ENCODE results near the gene MRPL54.

The MRPL54 gene

GRCh38 chr19:3785938-3786824, 23.7 kb downstream of the MRPL54 start, which contains the start of gene MATK:
TSS of gene MATK (minus strand) at chr19:3786381. CDS start at chr19:3785135, 1,246 bp downstream.
- intact Hi-C loops (cut with DNase I; ENCODE audit: low total_unique reads) = no loop called here
- Histone ChIP-seq H3K4me3 (no peak within 1 kb of the TSS), H3K27me3 (peaks cover 0 to 65% of the 10 kb centered on the region in 2 donors), H3K9me3 (peaks cover 0 to 23% (median 18%) of the 10 kb centered on the region in 3 donors), H3K4me1 (peaks cover 0 to 13% (median 0%) of the 10 kb centered on the region in 4 donors), H3K27ac (no peak within 1 kb of the TSS), H3K36me3 (no peaks in the 10 kb centered on the region)
- TF ChIP-seq CTCF (IDR thresholded peaks at IDR 0.05) = no peak
- DNase-seq = no peak

DNA sequence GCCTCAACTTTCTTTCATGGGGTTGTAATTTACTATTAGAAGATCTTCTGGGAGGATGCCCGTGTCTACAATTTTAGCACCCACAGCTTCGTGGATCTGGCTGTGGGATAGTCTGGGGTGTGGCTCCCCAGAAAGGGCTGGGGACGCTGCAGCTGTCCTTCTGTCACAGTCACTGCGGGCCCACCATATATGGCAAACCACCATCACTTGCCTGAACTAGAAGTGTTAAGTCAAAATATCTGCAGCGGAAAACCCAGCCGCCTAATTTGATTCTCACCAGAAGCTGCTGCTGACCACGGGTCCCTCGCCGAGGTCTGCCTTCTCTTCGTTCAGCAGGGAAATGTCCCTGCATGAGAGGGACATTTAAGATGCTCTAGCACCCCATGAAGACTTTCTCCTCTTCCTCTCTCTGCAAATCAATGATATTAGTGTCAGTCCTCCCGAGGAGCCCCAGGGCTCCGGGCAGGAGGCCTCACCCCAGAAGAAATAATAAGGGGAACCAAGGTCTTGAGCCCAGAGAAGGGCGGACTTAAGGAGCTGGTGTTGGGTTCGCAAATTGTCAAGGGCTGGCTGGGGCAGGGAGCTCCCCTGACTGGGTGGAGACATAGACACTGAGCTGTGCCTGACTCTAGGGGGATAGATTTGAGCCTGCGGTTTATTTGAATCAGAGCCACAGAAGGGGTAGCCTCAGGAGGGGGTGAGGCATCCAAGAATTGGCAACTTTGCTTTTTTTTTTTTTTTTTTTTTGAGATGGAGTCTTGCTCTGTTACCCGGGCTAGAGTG, 26.7 kb downstream of the MRPL54 start:
- H3K27me3 ChIP-seq = peaks cover 0 to 45% of the 10 kb centered on the region in 2 donors
- no peak overlapping the region for H3K4me3 ChIP-seq
- H3K36me3 ChIP-seq = no peaks in the 10 kb centered on the region
- H3K27ac ChIP-seq = no peak overlapping the region
- peaks cover 0 to 13% (median 0%) of the 10 kb centered on the region in 4 donors for H3K4me1 ChIP-seq
- intact Hi-C loops (cut with DNase I; ENCODE audit: low total_unique reads) = no loop called here
- no peak for TF ChIP-seq CTCF (IDR thresholded peaks at IDR 0.05)
- DNase-seq = no peak
- H3K9me3 ChIP-seq = peaks cover 0 to 8% (median 0%) of the 10 kb centered on the region in 3 donors

- Histone ChIP-seq H3K36me3 (no peaks in the 10 kb centered on the region), H3K9me3 (peaks cover 0 to 8% (median 0%) of the 10 kb centered on the region in 3 donors), H3K4me1 (peaks cover 0 to 9% (median 0%) of the 10 kb centered on the region in 4 donors), H3K27me3 (peaks cover 0 to 35% of the 10 kb centered on the region in 2 donors), H3K4me3 (no peak overlapping the region), H3K27ac (no peak overlapping the region)
- no peak for DNase-seq
- TF ChIP-seq CTCF (IDR thresholded peaks at IDR 0.05) = no peak
- intact Hi-C loops (cut with DNase I; ENCODE audit: low total_unique reads) = no loop called here
Observed at GRCh38 chr19:3790209-3790734, 27.8 kb downstream of the MRPL54 start.

DNA sequence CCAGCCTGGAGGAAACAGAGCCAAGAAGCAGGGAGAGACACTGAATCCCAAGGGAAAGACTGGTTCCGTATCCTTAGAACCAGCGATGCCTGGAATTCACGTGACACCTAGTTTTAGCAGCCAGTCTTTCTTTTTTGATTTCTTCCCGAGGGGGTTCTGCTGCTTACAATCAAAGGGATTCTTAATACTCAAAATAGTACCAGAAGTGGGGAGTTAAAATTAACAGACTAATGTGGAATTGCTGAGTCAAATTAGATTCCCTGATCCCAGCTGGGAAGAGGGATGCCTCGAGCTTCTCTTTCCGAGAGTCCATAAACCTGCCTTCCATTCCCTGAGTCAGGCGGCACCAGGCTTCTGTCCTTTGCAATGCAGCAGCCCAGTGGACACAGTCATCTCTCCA, 28.5 kb downstream of the MRPL54 start:
- Histone ChIP-seq H3K36me3 (no peaks in the 10 kb centered on the region), H3K27me3 (peaks cover 0 to 28% of the 10 kb centered on the region in 2 donors), H3K9me3 (peaks cover 0 to 8% (median 0%) of the 10 kb centered on the region in 3 donors), H3K4me1 (peaks cover 0 to 3% (median 0%) of the 10 kb centered on the region in 4 donors), H3K4me3 (no peak overlapping the region), H3K27ac (no peak overlapping the region)
- no peak for TF ChIP-seq CTCF (IDR thresholded peaks at IDR 0.05)
- DNase-seq = no peak
- intact Hi-C loops (cut with DNase I; ENCODE audit: low total_unique reads) = no loop called here

DNA sequence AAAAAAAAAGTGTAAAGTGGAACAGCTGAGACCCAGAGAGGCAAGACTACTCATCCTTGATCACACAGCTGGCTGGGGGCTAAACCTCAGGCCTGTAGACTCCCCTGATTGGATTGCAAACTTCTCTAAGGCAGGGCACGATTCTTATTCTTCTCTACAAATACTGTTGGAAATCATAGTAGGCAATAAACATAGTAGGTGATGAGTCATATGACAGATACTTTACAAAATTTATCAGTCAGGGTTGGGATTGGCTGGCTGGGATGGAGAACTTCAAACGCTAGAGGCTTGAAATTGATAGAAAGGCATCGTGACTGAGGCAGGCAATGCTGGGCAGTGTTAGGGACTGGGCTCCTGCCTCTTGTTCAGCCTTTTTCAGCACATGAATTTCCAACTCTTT, 29.6 kb downstream of the MRPL54 start:
- no peak for TF ChIP-seq CTCF (IDR thresholded peaks at IDR 0.05)
- intact Hi-C loops (cut with DNase I; ENCODE audit: low total_unique reads) = no loop called here
- DNase-seq = no peak
- H3K4me3 ChIP-seq = no peak overlapping the region
- H3K9me3 ChIP-seq = peaks cover 0 to 20% (median 9%) of the 10 kb centered on the region in 3 donors
- peaks cover 0 to 21% of the 10 kb centered on the region in 2 donors for H3K27me3 ChIP-seq
- no peaks in the 10 kb centered on the region for H3K36me3 ChIP-seq
- H3K27ac ChIP-seq = no peak overlapping the region
- H3K4me1 ChIP-seq = no peaks in the 10 kb centered on the region

Data from tibial artery (tissue), 4 donors.